GM19035 (cell line): ENCODE results near the gene C1orf159.
"Not testable (repeated sequence)": the region's sequence is repeated elsewhere in the genome, so short reads cannot be mapped to it uniquely, and the experiment has no call there.

ENCODE experiments used
- ATAC-seq: cut with Tn5 transposase; IDR thresholded peaks from one replicate; pipeline ENCODE4 v1.9.1; 2021; ENCODE audit not compliant: unreplicated experiment

The C1orf159 gene

GRCh38 chr1:1119272-1119890 lies 3.5 kb upstream of the C1orf159 start:
- ATAC-seq = no peak

GRCh38 chr1:1118876-1119220 lies 3.0 kb upstream of the C1orf159 start:
- no peak for ATAC-seq

GRCh38 chr1:1118011-1118875 lies 2.4 kb upstream of the C1orf159 start:
- ATAC-seq = no peak

GRCh38 chr1:1117469-1117831 lies 1.6 kb upstream of the C1orf159 start:
- ATAC-seq = no peak

GRCh38 chr1:1116701-1117468 lies 996 bp upstream of the C1orf159 start:
- ATAC-seq = no peak

- no peak for ATAC-seq
Measured at GRCh38 chr1:1115136-1115785, 628 bp downstream of the C1orf159 start.

GRCh38 chr1:1114431-1114830 lies 1.5 kb downstream of the C1orf159 start:
- ATAC-seq = no peak

- ATAC-seq = no peak
Measured at GRCh38 chr1:1112237-1112985, 3.5 kb downstream of the C1orf159 start.

GRCh38 chr1:1111516-1112236 lies 4.2 kb downstream of the C1orf159 start:
- no peak for ATAC-seq

GRCh38 chr1:1110561-1110971 lies 5.3 kb downstream of the C1orf159 start:
- ATAC-seq = no peak

GRCh38 chr1:1109743-1110142 lies 6.1 kb downstream of the C1orf159 start:
- no peak for ATAC-seq

- ATAC-seq = no peak
Measured at GRCh38 chr1:1106510-1107221, 9.2 kb downstream of the C1orf159 start.

- ATAC-seq = not testable (repeated sequence)
Measured at GRCh38 chr1:1104152-1104551, 11.7 kb downstream of the C1orf159 start.

- ATAC-seq = no peak
Measured at GRCh38 chr1:1101503-1101902, 14.4 kb downstream of the C1orf159 start.

GRCh38 chr1:1100296-1100695 lies 15.6 kb downstream of the C1orf159 start:
- no peak for ATAC-seq

GRCh38 chr1:1099506-1100183 lies 16.2 kb downstream of the C1orf159 start:
- ATAC-seq = no peak

GRCh38 chr1:1098681-1099421 lies 17.0 kb downstream of the C1orf159 start:
- ATAC-seq = no peak

GRCh38 chr1:1096136-1096535 lies 19.8 kb downstream of the C1orf159 start:
- not testable (repeated sequence) for ATAC-seq
